Femur (tissue), 1 donor: ENCODE results near the gene HBZ.
"Not testable (repeated sequence)": the region's sequence is repeated elsewhere in the genome, so short reads cannot be mapped to it uniquely, and the experiment has no call there.

Experiments
- DNase-seq: peaks from one replicate; pipeline ENCODE4 v3.0.0-alpha.2; 2017

HBZ gene

GRCh38 chr16:165539-166374 lies 13.3 kb downstream of the HBZ start, which contains the start of gene HBM:
Gene HBM, plus strand, starts transcription at chr16:165978. Its CDS starts 20 bp downstream, at chr16:165998.
- no peak for DNase-seq

- DNase-seq = no peak
Measured at GRCh38 chr16:166375-167121, 14.1 kb downstream of the HBZ start.

- no peak for DNase-seq
Measured at GRCh38 chr16:167122-167690, 14.8 kb downstream of the HBZ start.

- no peak for DNase-seq
Measured at GRCh38 chr16:168424-168823, 16.0 kb downstream of the HBZ start.

GRCh38 chr16:169014-169413 lies 16.6 kb downstream of the HBZ start:
- DNase-seq = no peak

- peak; percentile 45 for DNase-seq
Measured at GRCh38 chr16:170088-170507, 17.7 kb downstream of the HBZ start.

- no peak for DNase-seq
Measured at GRCh38 chr16:170788-171187, 18.3 kb downstream of the HBZ start.

GRCh38 chr16:172374-172941 lies 20.0 kb downstream of the HBZ start, which contains the start of gene HBA2:
Gene HBA2, plus strand, starts transcription at chr16:172876. Its CDS starts 37 bp downstream, at chr16:172913.
- not testable (repeated sequence) for DNase-seq

- DNase-seq = not testable (repeated sequence)
Measured at GRCh38 chr16:173211-173854, 20.9 kb downstream of the HBZ start.

GRCh38 chr16:173928-174769 lies 21.7 kb downstream of the HBZ start:
- DNase-seq = peak; percentile 50

GRCh38 chr16:175011-175949 lies 22.8 kb downstream of the HBZ start:
- no peak for DNase-seq

- not testable (repeated sequence) for DNase-seq
Measured at GRCh38 chr16:176006-176405, 23.6 kb downstream of the HBZ start.

GRCh38 chr16:176477-177382 lies 24.3 kb downstream of the HBZ start, which contains the start of gene HBA1:
Gene HBA1, plus strand, starts transcription at chr16:176680. Its CDS starts 37 bp downstream, at chr16:176717.
- DNase-seq = not testable (repeated sequence)

- peak; percentile 59 for DNase-seq
Measured at GRCh38 chr16:177394-177822, 25.0 kb downstream of the HBZ start.

- no peak for DNase-seq
Measured at GRCh38 chr16:177981-178667, 25.7 kb downstream of the HBZ start.

- no peak for DNase-seq
Measured at GRCh38 chr16:178668-179015, 26.2 kb downstream of the HBZ start.

GRCh38 chr16:179211-180092 lies 27.0 kb downstream of the HBZ start:
- DNase-seq = no peak
